ENCODE measurements around the gene NCAM1. TPM values are rescaled to one million over a fixed set of nuclear protein-coding genes. Genes with fewer than 3 reads are reported as not detected.

Gene NCAM1
- total and polyA plus RNA-seq, 8 donors = 1.2 to 19.6 (median 3.6) TPM

- no peak for ATAC-seq
- WGBS, 2 donors = 74 to 78% methylated on average over 6 of the region's 6 CpGs
- Histone ChIP-seq H3K36me3 (no peaks in the 10 kb centered on the region), H3K4me3 (no peak overlapping the region), H3K27me3 (no peaks in the 10 kb centered on the region), H3K4me1 (no peaks in the 10 kb centered on the region), H3K9me3 (no peaks in the 10 kb centered on the region), H3K27ac (no peak overlapping the region)
- FAIRE-seq = no peak
- intact Hi-C loops (cut with DNase I) = no loop called here
- TF ChIP-seq, protein P1, sequence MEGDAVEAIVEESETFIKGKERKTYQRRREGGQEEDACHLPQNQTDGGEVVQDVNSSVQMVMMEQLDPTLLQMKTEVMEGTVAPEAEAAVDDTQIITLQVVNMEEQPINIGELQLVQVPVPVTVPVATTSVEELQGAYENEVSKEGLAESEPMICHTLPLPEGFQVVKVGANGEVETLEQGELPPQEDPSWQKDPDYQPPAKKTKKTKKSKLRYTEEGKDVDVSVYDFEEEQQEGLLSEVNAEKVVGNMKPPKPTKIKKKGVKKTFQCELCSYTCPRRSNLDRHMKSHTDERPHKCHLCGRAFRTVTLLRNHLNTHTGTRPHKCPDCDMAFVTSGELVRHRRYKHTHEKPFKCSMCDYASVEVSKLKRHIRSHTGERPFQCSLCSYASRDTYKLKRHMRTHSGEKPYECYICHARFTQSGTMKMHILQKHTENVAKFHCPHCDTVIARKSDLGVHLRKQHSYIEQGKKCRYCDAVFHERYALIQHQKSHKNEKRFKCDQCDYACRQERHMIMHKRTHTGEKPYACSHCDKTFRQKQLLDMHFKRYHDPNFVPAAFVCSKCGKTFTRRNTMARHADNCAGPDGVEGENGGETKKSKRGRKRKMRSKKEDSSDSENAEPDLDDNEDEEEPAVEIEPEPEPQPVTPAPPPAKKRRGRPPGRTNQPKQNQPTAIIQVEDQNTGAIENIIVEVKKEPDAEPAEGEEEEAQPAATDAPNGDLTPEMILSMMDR (IDR thresholded peaks at IDR 0.05) = no peak
- no peak for DNase-seq
Observed at GRCh38 chr11:113172382-113172951, 211.2 kb downstream of the NCAM1 start.

DNA sequence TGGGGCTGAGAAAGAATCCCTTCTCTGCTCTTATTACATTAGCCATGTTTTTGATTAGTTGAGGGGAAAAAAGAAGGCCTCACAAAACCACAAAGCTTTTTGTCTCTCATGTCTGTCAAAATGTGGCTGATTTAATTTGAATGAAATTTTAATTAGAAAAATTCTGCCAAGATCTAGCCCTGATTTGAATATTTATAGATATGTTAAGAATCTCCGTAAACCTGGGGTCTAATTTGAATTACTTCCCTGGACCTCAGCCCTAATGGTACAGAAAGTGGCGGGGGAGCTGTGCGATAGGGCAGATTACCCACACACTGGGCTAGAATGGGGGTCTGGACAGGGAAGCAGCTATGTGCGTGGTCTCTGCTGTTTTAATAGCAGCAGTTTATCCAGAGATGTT is 211.9 kb downstream of the NCAM1 start:
- H3K27me3 ChIP-seq = no peaks in the 10 kb centered on the region
- no peaks in the 10 kb centered on the region for H3K36me3 ChIP-seq
- TF ChIP-seq, protein P1 (IDR thresholded peaks at IDR 0.05) = no peak
- 82 to 93% methylated on average over 4 of the region's 4 CpGs for WGBS, 2 donors
- intact Hi-C loops (cut with DNase I) = no loop called here
- ATAC-seq (no peak), DNase-seq (no peak), FAIRE-seq (no peak)
- H3K9me3 ChIP-seq = no peaks in the 10 kb centered on the region
- no peak overlapping the region for H3K27ac ChIP-seq
- H3K4me3 ChIP-seq = no peak overlapping the region
- no peaks in the 10 kb centered on the region for H3K4me1 ChIP-seq

- intact Hi-C loops (cut with DNase I) = no loop called here
- no peak for FAIRE-seq
- WGBS, 2 donors = 43 to 76% methylated on average over 1 of the region's 1 CpG
Observed at GRCh38 chr11:113174882-113175281, 213.7 kb downstream of the NCAM1 start.

DNA sequence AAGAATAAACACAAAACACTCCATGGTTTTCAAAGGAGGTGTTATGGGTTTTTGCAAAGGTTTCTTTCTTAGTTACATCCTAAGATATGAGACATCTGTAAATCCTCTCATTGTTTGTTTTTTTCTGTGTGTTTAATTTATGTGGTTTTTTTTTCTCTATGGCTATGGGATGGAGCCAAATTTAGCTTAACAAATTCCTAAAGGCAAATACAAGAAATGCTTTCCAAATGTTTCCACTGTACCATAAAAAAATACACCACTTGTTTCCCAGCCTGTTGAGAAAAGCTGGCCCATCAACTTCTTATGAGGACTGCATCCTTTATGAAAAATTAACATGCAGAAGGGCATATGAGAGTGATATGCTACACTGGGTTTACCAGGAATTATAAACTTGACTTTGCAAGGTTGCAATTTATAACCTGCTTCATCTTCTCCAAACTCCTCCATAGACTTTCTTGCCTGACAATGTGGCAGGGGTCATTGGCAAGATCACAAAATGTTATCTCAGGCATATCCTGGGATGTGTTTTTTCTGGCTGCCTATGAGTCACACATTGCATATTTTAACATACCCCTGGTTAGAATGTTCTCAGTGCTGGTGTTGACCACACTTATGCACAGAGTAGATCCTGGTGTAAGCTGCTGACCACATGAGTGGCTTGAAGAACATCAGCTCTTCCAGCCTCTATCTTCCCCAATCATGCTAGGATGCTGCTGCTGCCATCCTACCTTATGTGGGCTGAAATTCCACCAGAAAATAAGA is 215.6 kb downstream of the NCAM1 start:
- DNase-seq (no peak), FAIRE-seq (no peak), ATAC-seq (no peak)
- intact Hi-C loops (cut with DNase I) = no loop called here
- Histone ChIP-seq H3K4me1 (no peaks in the 10 kb centered on the region), H3K4me3 (no peak overlapping the region), H3K27ac (no peak overlapping the region), H3K9me3 (no peaks in the 10 kb centered on the region), H3K36me3 (no peaks in the 10 kb centered on the region), H3K27me3 (no peaks in the 10 kb centered on the region)
- TF ChIP-seq, protein P1 (IDR thresholded peaks at IDR 0.05) = no peak

More at GRCh38 chr11:113174882-113175281, 213.7 kb downstream of the NCAM1 start:
- Histone ChIP-seq H3K4me3 (no peak overlapping the region), H3K9me3 (no peaks in the 10 kb centered on the region), H3K27ac (no peak overlapping the region), H3K27me3 (no peaks in the 10 kb centered on the region), H3K36me3 (no peaks in the 10 kb centered on the region), H3K4me1 (no peaks in the 10 kb centered on the region)
- no peak for DNase-seq
- TF ChIP-seq, protein P1 (IDR thresholded peaks at IDR 0.05) = no peak
- ATAC-seq = no peak

GRCh38 chr11:113177671-113178070 is 216.5 kb downstream of the NCAM1 start:
- Histone ChIP-seq H3K36me3 (no peaks in the 10 kb centered on the region), H3K27ac (no peak overlapping the region), H3K4me3 (no peak overlapping the region), H3K27me3 (no peaks in the 10 kb centered on the region), H3K4me1 (no peaks in the 10 kb centered on the region), H3K9me3 (no peaks in the 10 kb centered on the region)
- no peak for DNase-seq
- WGBS, 2 donors = 56 to 62% methylated on average over 5 of the region's 5 CpGs
- TF ChIP-seq, protein P1 (IDR thresholded peaks at IDR 0.05) = no peak
- intact Hi-C loops (cut with DNase I) = no loop called here
- no peak for FAIRE-seq
- no peak for ATAC-seq

All from pancreas (tissue), 10 donors.